GM21526 (cell line): ENCODE results near the gene SPATA32.

ENCODE experiments used
- ATAC-seq: cut with Tn5 transposase; IDR thresholded peaks from one replicate; pipeline ENCODE4 v1.9.1; 2021; ENCODE audit warnings: moderate library complexity; ENCODE audit not compliant: unreplicated experiment, low FRiP score

Gene SPATA32

GRCh38 chr17:45277216-45277849 is 15.4 kb upstream of the SPATA32 start:
- no peak for ATAC-seq

DNA sequence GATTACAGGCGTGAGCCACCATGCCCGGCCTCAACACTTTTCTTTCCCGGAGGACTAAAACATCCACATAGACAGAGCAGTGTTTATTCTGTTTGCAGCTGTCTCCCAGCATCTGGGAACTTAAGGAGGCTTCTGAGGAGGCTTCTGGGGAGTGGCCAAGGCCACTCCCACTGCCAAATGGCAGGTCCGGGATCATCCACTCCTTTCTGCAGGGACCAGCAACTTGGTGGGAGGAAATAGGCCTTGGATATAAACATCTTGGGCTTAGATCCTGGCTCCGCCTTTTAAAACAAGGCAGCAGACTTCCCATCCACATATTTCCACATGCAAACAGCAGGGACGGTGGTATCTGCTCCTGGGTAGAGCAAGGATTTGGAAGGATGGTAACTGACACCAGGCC is 14.1 kb upstream of the SPATA32 start:
- ATAC-seq = no peak

DNA sequence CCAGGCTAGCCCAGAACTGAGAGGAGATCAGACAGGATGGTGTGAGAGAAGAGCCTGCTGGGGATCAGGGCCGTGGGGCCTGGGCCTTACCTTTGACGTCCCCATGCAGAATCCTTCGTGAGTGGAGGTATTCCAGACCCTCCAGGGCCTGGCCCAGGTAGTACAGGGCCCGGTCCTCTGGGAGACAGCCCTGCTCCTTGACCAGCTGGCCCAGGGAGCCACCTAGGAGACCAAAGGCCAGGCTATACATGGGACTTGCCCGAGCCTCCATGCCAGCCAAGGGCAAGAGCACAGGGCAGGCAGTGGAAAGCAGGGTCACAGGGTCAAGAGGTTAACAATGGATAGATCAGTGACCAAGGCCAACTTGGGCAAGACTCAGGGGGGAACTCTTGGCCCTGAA is 12.1 kb upstream of the SPATA32 start:
- no peak for ATAC-seq

DNA sequence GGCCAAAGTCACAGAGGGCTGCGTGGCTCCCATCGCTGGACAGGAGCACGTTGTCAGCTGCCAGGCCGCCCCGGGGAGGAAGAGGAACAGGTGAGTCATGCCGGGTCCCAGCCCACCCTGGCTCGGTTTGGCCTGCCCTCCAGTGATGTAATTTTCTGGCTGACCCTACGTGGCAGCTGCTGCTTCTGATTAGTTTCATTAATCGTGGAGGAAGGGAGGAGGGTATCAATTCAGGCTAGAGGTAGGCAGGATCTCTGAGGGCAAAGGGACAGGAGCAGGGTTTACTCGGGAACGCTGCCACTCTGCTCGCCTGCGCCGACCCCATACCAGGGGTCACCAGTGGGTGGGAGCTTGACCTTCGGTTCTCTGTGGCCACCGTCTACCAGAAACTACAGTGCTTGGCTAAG is 11.7 kb upstream of the SPATA32 start:
- ATAC-seq = no peak

- no peak for ATAC-seq
These were observed 9.7 kb upstream of the SPATA32 start for GRCh38 chr17:45271603-45272002.

- no peak for ATAC-seq
These were observed 9.0 kb upstream of the SPATA32 start for GRCh38 chr17:45270828-45271418.

GRCh38 chr17:45269912-45270311 is 8.0 kb upstream of the SPATA32 start:
- no peak for ATAC-seq

GRCh38 chr17:45267436-45268055 is 5.7 kb upstream of the SPATA32 start:
- no peak for ATAC-seq

DNA sequence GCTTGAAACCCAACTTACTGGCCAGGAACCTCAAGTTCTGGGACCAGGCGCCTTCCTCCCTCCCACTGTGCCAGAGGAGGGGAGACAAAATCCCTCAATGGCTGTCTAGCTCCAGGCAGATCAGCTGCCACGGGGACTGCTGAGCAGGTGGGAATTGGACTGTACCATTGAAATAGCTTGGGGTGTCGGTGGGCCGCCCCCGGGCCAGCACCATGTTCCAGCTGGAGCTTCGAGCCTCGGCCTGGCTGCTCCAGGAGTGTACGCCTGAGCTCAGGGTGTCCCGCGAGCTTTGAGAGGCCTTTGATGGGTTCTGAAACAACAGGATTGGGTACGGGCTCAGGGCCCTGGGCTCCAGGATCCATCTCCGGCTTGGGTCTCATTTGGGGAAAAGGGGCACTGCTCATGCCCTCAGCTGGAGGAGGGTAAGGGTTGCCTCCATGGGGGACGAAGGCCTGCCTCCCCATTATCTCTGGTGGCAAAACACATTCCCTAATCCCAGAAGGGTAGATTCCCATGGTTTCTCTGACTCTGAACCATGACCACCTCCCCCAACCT is 4.6 kb upstream of the SPATA32 start:
- ATAC-seq = no peak

DNA sequence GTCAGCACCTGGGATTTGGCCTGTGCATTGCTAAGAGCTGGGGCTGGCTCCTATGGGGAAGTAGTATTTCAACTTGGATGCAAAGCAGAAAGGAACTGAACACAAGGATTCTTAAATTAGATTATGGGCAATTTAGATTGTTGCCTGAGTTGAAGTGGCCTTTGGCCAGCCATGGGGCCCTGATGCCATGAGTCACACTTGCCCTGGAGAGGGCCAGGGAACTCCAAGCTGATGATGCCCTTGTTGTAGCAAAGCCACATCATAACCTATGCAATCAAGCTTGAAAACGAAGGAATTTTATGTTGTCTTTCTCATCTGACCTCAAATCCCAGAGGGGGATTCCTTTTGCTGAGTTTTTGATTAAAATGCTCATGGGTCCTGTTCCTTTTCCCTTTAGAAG is 3.9 kb upstream of the SPATA32 start:
- ATAC-seq = no peak

DNA sequence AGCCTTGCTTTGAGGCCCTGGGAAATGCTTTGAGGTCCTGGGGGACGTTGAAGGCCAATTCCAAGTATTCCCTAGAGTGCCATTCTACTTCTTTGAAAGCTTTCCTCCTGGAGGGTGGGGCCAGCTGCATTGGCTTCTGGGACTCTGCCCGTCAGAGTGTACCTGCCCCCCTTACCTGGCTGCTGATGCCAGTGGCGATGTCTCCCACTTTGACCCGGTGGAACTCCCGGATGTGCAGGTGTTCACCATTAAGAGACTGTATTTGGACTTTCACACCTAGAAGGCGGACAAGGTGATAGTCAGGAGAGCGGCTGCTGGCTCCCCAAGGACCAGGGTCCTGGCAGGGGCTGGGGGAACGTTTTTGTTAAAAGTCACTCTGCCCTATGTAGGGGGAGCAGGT is 3.1 kb upstream of the SPATA32 start:
- no peak for ATAC-seq

DNA sequence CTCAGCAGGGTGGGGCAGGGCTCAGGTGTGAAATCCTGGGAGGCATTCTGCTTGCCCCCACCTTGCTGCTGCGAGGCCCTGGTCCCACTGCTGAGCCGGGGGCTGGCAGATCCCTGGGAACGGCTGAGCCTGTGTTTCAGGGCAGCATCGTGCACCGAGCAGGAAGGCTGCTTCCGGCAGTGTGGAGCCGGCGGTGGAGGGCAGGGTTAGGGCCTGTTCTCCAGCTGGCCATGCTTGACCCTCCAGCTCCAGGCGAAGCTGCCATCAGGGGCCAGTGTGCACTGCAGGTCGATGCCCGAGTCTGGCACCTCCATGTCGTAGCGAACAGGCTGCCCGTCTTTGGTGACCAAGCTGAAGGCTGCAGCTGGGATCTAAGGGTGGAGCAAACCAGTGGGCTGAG is 2.5 kb upstream of the SPATA32 start:
- ATAC-seq = no peak

DNA sequence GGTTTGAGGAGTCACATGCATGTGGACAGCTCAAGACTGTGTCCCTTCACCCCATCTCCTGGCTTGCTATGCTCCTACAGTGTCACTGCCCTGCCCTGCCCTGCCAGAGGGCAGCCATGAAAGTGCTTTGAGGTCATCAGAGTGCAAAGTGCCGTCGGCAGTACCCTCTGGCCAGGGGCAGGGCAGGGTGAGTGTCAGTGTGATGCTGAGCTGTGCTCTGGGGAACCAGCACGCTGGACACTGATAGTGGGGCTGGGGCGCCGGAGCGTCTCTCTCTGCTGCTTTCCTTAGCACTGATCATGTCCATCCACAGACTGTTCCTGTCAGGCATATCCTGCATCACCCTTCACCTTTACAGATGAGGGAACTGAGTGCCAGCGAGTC is 1.6 kb upstream of the SPATA32 start:
- no peak for ATAC-seq

DNA sequence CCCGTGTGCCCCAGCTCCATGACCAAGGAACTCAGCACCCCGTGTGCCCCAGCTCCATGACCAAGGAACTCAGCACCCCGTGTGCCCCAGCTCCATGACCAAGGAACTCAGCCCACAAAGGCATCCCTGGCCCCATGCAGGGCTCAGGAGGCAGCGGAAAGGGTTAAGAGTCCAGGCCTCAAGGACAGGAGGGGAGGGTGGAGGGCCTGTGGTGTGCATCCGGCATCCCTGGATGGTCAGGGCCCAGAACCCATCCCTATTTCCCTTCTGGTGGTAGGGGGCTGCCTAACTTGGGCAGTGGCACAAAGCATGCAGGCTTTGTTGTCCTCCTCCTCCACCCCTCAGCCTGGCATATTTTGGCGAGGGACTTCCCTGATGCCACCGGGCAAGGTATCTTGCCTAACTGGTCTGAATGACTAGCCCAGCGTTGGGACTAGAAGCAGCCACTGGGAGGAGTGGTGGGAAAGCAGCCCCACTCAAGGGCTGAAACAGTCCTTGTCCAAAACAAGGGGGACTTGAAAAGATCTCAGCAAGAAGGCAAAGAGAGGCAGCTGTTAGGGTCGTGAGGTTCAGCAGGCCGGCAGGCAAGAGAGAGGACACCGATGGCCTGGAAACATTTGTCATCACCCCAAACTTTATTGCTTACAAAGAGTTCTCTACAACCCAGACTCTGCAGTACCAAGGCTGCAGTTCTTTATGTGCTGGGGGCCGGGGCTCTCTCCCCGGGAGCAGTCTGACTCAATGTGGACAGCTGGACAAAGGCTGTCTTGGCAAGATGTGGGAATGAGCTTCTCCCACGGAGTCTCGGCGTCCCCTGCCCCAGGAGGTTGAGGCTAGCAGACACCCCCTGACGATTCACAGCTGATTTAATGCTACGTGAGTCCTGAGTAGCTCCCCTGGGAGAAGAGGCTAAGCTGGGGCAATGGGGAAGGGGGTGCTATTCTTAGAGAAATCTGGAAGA is 902 bp upstream of the SPATA32 start:
- no peak for ATAC-seq

GRCh38 chr17:45260204-45260783 is 1.6 kb downstream of the SPATA32 start:
- no peak for ATAC-seq

- ATAC-seq = no peak
These were observed 2.9 kb downstream of the SPATA32 start for GRCh38 chr17:45258981-45259380.

DNA sequence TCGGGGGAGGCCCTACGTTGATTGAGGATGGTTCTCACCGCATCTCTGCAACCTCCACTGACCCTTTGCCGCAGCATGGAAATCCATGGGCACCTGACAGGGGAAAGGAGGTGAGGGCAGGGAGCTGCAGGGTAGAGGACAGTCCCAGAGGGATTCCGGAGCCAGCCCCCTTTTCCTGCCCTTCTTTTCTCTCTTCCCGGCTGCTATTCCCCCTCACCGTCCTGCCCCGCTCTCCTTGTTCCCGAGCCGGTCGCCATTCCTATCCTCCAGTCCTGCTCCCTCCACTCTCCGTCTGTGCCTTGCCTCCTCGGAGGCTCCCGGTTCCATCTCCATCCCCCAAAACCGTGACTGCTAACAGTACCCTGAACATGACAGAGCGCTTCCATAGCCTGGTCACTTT is 4.8 kb downstream of the SPATA32 start:
- no peak for ATAC-seq

- ATAC-seq = no peak
These were observed 5.6 kb downstream of the SPATA32 start for GRCh38 chr17:45256114-45256966.

- no peak for ATAC-seq
These were observed 6.5 kb downstream of the SPATA32 start for GRCh38 chr17:45255358-45255757.

DNA sequence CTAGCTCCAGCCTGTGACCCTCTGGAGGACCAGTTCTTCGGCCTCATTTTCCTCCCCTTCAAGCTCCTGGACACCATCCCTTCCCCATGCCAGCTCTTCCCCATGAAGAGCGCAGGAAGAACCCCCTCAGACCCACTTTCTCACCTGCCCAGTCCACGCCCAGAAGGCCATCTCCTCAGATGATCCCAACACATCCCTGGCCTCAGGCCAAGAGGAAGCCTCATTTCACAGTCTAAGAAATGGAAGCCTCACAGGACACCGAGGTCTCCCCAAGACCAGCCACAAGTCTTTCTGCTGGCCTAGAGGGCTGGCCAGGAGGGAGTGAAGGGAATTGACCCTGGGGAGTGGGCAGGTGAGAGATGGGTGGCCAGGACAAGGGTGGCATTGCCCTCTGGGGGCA is 8.0 kb downstream of the SPATA32 start:
- no peak for ATAC-seq
